Measurements from ENCODE around the gene TUBGCP3. TPM values are rescaled to one million over a fixed set of nuclear protein-coding genes. Genes with fewer than 3 reads are reported as not detected.
"Not testable (repeated sequence)": the region's sequence is repeated elsewhere in the genome, so short reads cannot be mapped to it uniquely, and the experiment has no call there.

TUBGCP3 gene
- total RNA-seq, 4 donors from 2014 or later: 23.3 to 43.6 (median 30.0) TPM

- no peak overlapping the region for H3K4me3 ChIP-seq
- no peaks in the 10 kb centered on the region for H3K27me3 ChIP-seq
- H3K27ac ChIP-seq: no peak overlapping the region
- 85 to 95% methylated on average over 2 of the region's 2 CpGs for WGBS, 2 donors (ENCODE audit: low coverage in 1 of 2)
- no peaks in the 10 kb centered on the region for H3K9me3 ChIP-seq
- TF ChIP-seq EP300 (IDR thresholded peaks at IDR 0.05; ENCODE audit: low read depth) (no peak), POLR2AphosphoS5 (IDR thresholded peaks at IDR 0.05) (no peak), CTCF (IDR thresholded peaks at IDR 0.05) (no peak), POLR2A (IDR thresholded peaks at IDR 0.05) (no peak)
- H3K36me3 ChIP-seq: peaks cover 0 to 18% (median 3%) of the 10 kb centered on the region in 4 donors
- intact Hi-C loops (cut with DNase I; ENCODE audit: low total_unique reads): no loop called here
- DNase-seq: no peak
- in situ Hi-C loops (cut with MboI; ENCODE audit: low pct_ligation_motif_present in 1 of 4, low pct_unique_long_range_greater_than_20kb in 1 of 4, low sequenced_read_pairs in 3 of 4): no loop called here
- no peaks in the 10 kb centered on the region for H3K4me1 ChIP-seq
Measured at GRCh38 chr13:112495465-112495864, 92.5 kb downstream of the TUBGCP3 start.

GRCh38 chr13:112489199-112489598 lies 98.8 kb downstream of the TUBGCP3 start:
- 100% methylated on average over 3 of the region's 6 CpGs; no CpG with 5 or more reads in 1 of the 2 donors for WGBS, 2 donors (ENCODE audit: low coverage in 1 of 2)
- no peak for DNase-seq
- H3K36me3 ChIP-seq: peaks cover 0 to 7% (median 1%) of the 10 kb centered on the region in 4 donors
- no peaks in the 10 kb centered on the region for H3K9me3 ChIP-seq
- H3K27me3 ChIP-seq: no peaks in the 10 kb centered on the region
- TF ChIP-seq POLR2A (IDR thresholded peaks at IDR 0.05): no peak
- no peak for TF ChIP-seq CTCF (IDR thresholded peaks at IDR 0.05)
- TF ChIP-seq POLR2AphosphoS5 (IDR thresholded peaks at IDR 0.05): no peak
- TF ChIP-seq EP300 (IDR thresholded peaks at IDR 0.05; ENCODE audit: low read depth): no peak
- in situ Hi-C loops (cut with MboI; ENCODE audit: low pct_ligation_motif_present in 1 of 4, low pct_unique_long_range_greater_than_20kb in 1 of 4, low sequenced_read_pairs in 3 of 4) (no loop called here), intact Hi-C loops (cut with DNase I; ENCODE audit: low total_unique reads) (no loop called here)
- no peaks in the 10 kb centered on the region for H3K4me1 ChIP-seq
- no peak overlapping the region for H3K27ac ChIP-seq
- H3K4me3 ChIP-seq: no peak overlapping the region

GRCh38 chr13:112488343-112489050 lies 99.5 kb downstream of the TUBGCP3 start:
- H3K27ac ChIP-seq; H3K4me1 ChIP-seq; in situ Hi-C loops (cut with MboI; ENCODE audit: low pct_ligation_motif_present in 1 of 4, low pct_unique_long_range_greater_than_20kb in 1 of 4, low sequenced_read_pairs in 3 of 4); DNase-seq; H3K27me3 ChIP-seq; H3K9me3 ChIP-seq; intact Hi-C loops (cut with DNase I; ENCODE audit: low total_unique reads); H3K4me3 ChIP-seq; H3K36me3 ChIP-seq: not testable (repeated sequence)
- 86% methylated on average over 7 of the region's 7 CpGs; no CpG with 5 or more reads in 1 of the 2 donors for WGBS, 2 donors (ENCODE audit: low coverage in 1 of 2)

- H3K9me3 ChIP-seq: no peaks in the 10 kb centered on the region
- H3K4me1 ChIP-seq: no peaks in the 10 kb centered on the region
- no peaks in the 10 kb centered on the region for H3K27me3 ChIP-seq
- WGBS, 2 donors (ENCODE audit: low coverage in 1 of 2): 91 to 97% methylated on average over 7 to 8 of the region's 8 CpGs
- H3K27ac ChIP-seq: no peak overlapping the region
- in situ Hi-C loops (cut with MboI; ENCODE audit: low pct_ligation_motif_present in 1 of 4, low pct_unique_long_range_greater_than_20kb in 1 of 4, low sequenced_read_pairs in 3 of 4): no loop called here
- DNase-seq: no peak
- intact Hi-C loops (cut with DNase I; ENCODE audit: low total_unique reads): no loop called here
- no peak overlapping the region for H3K4me3 ChIP-seq
- no peak for TF ChIP-seq CTCF (IDR thresholded peaks at IDR 0.05)
- no peak for TF ChIP-seq EP300 (IDR thresholded peaks at IDR 0.05; ENCODE audit: low read depth)
- no peak for TF ChIP-seq POLR2AphosphoS5 (IDR thresholded peaks at IDR 0.05)
- TF ChIP-seq POLR2A (IDR thresholded peaks at IDR 0.05): no peak
- H3K36me3 ChIP-seq: peaks cover 0 to 7% (median 1%) of the 10 kb centered on the region in 4 donors
Measured at GRCh38 chr13:112487127-112487517, 100.8 kb downstream of the TUBGCP3 start.
